ENCODE data around the gene EIF6. TPM values are rescaled to one million over a fixed set of nuclear protein-coding genes. Genes with fewer than 3 reads are reported as not detected.

The EIF6 gene
- total RNA-seq, 3 donors from 2014 or later (not counting 1 experiment from before 2014, with no cell fraction given) = 73.9 to 81.4 (median 79.0) TPM

GRCh38 chr20:35311822-35312221 lies 27.2 kb upstream of the EIF6 start:
- ATAC-seq (no peak), DNase-seq (no peak)
- WGBS (ENCODE audit: insufficient coverage) = 87% methylated on average over 4 of the region's 5 CpGs
- Mint-ChIP-seq H3K27ac (no peak overlapping the region), H3K36me3 (no peaks in the 10 kb centered on the region), H3K4me1 (peaks cover 14 to 30% of the 10 kb centered on the region in 2 donors), H3K9me3 (no peaks in the 10 kb centered on the region), H3K4me3 (no peak overlapping the region), H3K27me3 (ENCODE audit: low read depth in 2 of 2) (no peaks in the 10 kb centered on the region)
- no peak overlapping the region for H3K27ac ChIP-seq (ENCODE audit: low read length)
- intact Hi-C loops (cut with micrococcal nuclease) = no loop called here
- no peak overlapping the region for H3K4me3 ChIP-seq (ENCODE audit: low read length)
- H3K4me1 ChIP-seq (ENCODE audit: control insufficient read depth, insufficient read depth, low read length) = peaks cover 9% of the 10 kb centered on the region
- H3K36me3 ChIP-seq (ENCODE audit: control insufficient read depth, insufficient read depth, low read length) = peaks cover 3% of the 10 kb centered on the region
- no peaks in the 10 kb centered on the region for H3K9me3 ChIP-seq (ENCODE audit: control insufficient read depth, insufficient read depth, low read length)
- no peak for TF ChIP-seq CTCF (IDR thresholded peaks at IDR 0.05)
- H3K27me3 ChIP-seq (ENCODE audit: control insufficient read depth, insufficient read depth, low read length) = no peaks in the 10 kb centered on the region

- Mint-ChIP-seq H3K9me3 (no peaks in the 10 kb centered on the region), H3K27ac (no peak overlapping the region), H3K36me3 (no peaks in the 10 kb centered on the region), H3K4me3 (no peak overlapping the region), H3K27me3 (ENCODE audit: low read depth in 2 of 2) (no peaks in the 10 kb centered on the region), H3K4me1 (peaks cover 14 to 28% of the 10 kb centered on the region in 2 donors)
- intact Hi-C loops (cut with micrococcal nuclease) = no loop called here
- TF ChIP-seq CTCF (IDR thresholded peaks at IDR 0.05) = no peak
- Histone ChIP-seq H3K27ac (ENCODE audit: low read length) (no peak overlapping the region), H3K9me3 (ENCODE audit: control insufficient read depth, insufficient read depth, low read length) (no peaks in the 10 kb centered on the region), H3K4me3 (ENCODE audit: low read length) (no peak overlapping the region), H3K4me1 (ENCODE audit: control insufficient read depth, insufficient read depth, low read length) (peaks cover 9% of the 10 kb centered on the region), H3K36me3 (ENCODE audit: control insufficient read depth, insufficient read depth, low read length) (peaks cover 3% of the 10 kb centered on the region), H3K27me3 (ENCODE audit: control insufficient read depth, insufficient read depth, low read length) (no peaks in the 10 kb centered on the region)
- ATAC-seq = no peak
- DNase-seq = no peak
- WGBS (ENCODE audit: insufficient coverage) = 89% methylated on average over 2 of the region's 2 CpGs
Measured at GRCh38 chr20:35311409-35311808, 26.8 kb upstream of the EIF6 start.

- Mint-ChIP-seq H3K27me3 (ENCODE audit: low read depth in 2 of 2) (no peaks in the 10 kb centered on the region), H3K36me3 (no peaks in the 10 kb centered on the region), H3K9me3 (no peaks in the 10 kb centered on the region), H3K4me1 (peaks cover 5 to 14% of the 10 kb centered on the region in 2 donors), H3K27ac (no peak overlapping the region), H3K4me3 (no peak overlapping the region)
- no peak overlapping the region for H3K4me3 ChIP-seq (ENCODE audit: low read length)
- WGBS (ENCODE audit: insufficient coverage) = 90% methylated on average over 13 of the region's 13 CpGs
- H3K9me3 ChIP-seq (ENCODE audit: control insufficient read depth, insufficient read depth, low read length) = no peaks in the 10 kb centered on the region
- intact Hi-C loops (cut with micrococcal nuclease) = no loop called here
- H3K4me1 ChIP-seq (ENCODE audit: control insufficient read depth, insufficient read depth, low read length) = peaks cover 7% of the 10 kb centered on the region
- TF ChIP-seq CTCF (IDR thresholded peaks at IDR 0.05) = no peak
- H3K36me3 ChIP-seq (ENCODE audit: control insufficient read depth, insufficient read depth, low read length) = peaks cover 8% of the 10 kb centered on the region
- DNase-seq (no peak), ATAC-seq (no peak)
- H3K27ac ChIP-seq (ENCODE audit: low read length) = no peak overlapping the region
- H3K27me3 ChIP-seq (ENCODE audit: control insufficient read depth, insufficient read depth, low read length) = no peaks in the 10 kb centered on the region
Measured at GRCh38 chr20:35307666-35308653, 23.4 kb upstream of the EIF6 start.
